ENCODE measurements around the gene RSU1. TPM values are rescaled to one million over a fixed set of nuclear protein-coding genes. Genes with fewer than 3 reads are reported as not detected.

RSU1 gene
- total RNA-seq, 1 experiment from 2014 or later, result 29.5 TPM

DNA sequence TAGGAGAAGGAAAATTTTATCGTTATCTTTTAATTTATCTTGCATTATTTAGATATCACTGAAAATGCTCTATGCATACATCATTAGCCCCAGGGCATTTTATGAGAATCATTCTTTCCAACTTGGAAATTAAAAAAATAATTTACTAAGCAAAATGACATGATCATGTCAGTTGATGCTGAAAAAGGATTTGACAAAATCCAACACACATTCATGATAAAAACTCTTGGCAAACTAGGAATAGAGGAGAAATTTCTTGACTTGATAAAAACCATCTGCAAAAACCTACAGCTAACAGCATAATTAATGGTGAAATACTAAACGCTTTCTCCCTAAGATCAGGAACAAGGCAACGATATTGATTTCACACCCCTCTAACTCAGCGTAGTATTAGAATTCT is 40.2 kb upstream of the RSU1 start:
- RAD21 ChIA-PET (ENCODE audit: low non-redundant PET in 1 of 2, low total read pairs in 2 of 2, uncharacterized antibody in 2 of 2, unreplicated experiment in 2 of 2), result no interaction called here
- no peak overlapping the region for H3K9ac ChIP-seq (ENCODE audit: low read length)
- no peak overlapping the region for H2AFZ ChIP-seq (ENCODE audit: low read depth, low read length, poor library complexity, severe bottlenecking)
- intact Hi-C loops (cut with micrococcal nuclease), result no loop called here
- H3K4me2 ChIP-seq (ENCODE audit: low read length), result no peak overlapping the region
- no TSS peak for BruUV-seq (replicated peaks)
- no peaks in the 10 kb centered on the region for H3K27me3 ChIP-seq (ENCODE audit: insufficient read depth, low read length)
- H3K79me2 ChIP-seq (ENCODE audit: insufficient read depth, low read length), result no peaks in the 10 kb centered on the region
- H3K9me3 ChIP-seq (ENCODE audit: control insufficient read depth in 1 of 2, insufficient read depth in 1 of 2, low read depth in 1 of 2, low read length in 2 of 2), result no peaks in the 10 kb centered on the region
- CTCF ChIA-PET, result interaction anchor here (1.8 kb wide), 1 partner anchor 373 kb away, joined by 4 read pairs; no protein-coding TSS in a partner anchor
- H3K4me3 ChIP-seq (replicated peaks in 1 of 2; ENCODE audit: low read depth in 1 of 2, low read length in 2 of 2), result no peak overlapping the region
- no peak for ATAC-seq
- H3K27ac ChIP-seq (ENCODE audit: low read depth, low read length), result no peak overlapping the region
- TF ChIP-seq, protein P1, sequence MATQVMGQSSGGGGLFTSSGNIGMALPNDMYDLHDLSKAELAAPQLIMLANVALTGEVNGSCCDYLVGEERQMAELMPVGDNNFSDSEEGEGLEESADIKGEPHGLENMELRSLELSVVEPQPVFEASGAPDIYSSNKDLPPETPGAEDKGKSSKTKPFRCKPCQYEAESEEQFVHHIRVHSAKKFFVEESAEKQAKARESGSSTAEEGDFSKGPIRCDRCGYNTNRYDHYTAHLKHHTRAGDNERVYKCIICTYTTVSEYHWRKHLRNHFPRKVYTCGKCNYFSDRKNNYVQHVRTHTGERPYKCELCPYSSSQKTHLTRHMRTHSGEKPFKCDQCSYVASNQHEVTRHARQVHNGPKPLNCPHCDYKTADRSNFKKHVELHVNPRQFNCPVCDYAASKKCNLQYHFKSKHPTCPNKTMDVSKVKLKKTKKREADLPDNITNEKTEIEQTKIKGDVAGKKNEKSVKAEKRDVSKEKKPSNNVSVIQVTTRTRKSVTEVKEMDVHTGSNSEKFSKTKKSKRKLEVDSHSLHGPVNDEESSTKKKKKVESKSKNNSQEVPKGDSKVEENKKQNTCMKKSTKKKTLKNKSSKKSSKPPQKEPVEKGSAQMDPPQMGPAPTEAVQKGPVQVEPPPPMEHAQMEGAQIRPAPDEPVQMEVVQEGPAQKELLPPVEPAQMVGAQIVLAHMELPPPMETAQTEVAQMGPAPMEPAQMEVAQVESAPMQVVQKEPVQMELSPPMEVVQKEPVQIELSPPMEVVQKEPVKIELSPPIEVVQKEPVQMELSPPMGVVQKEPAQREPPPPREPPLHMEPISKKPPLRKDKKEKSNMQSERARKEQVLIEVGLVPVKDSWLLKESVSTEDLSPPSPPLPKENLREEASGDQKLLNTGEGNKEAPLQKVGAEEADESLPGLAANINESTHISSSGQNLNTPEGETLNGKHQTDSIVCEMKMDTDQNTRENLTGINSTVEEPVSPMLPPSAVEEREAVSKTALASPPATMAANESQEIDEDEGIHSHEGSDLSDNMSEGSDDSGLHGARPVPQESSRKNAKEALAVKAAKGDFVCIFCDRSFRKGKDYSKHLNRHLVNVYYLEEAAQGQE (IDR thresholded peaks at IDR 0.05; ENCODE audit: low read depth), result no peak
- TF ChIP-seq CEBPB (IDR thresholded peaks at IDR 0.05; ENCODE audit: low read depth) (no peak), ELF1 (IDR thresholded peaks at IDR 0.05; ENCODE audit: borderline replicate concordance, low read depth) (no peak), ZFX (IDR thresholded peaks at IDR 0.05) (no peak), JUND (IDR thresholded peaks at IDR 0.05) (no peak), SIN3A (IDR thresholded peaks at IDR 0.05; ENCODE audit: low read depth) (no peak), SP1 (IDR thresholded peaks at IDR 0.05; ENCODE audit: low read depth) (no peak), ZNF274 (IDR thresholded peaks at IDR 0.05; ENCODE audit: low read depth, low read length) (no peak), POLR2AphosphoS5 (IDR thresholded peaks at IDR 0.05; ENCODE audit: low read depth, low read length) (no peak), CBX3 (IDR thresholded peaks at IDR 0.05; ENCODE audit: low read depth) (no peak), SRF (IDR thresholded peaks at IDR 0.05; ENCODE audit: low read depth) (no peak)
- TF ChIP-seq, protein P2, sequence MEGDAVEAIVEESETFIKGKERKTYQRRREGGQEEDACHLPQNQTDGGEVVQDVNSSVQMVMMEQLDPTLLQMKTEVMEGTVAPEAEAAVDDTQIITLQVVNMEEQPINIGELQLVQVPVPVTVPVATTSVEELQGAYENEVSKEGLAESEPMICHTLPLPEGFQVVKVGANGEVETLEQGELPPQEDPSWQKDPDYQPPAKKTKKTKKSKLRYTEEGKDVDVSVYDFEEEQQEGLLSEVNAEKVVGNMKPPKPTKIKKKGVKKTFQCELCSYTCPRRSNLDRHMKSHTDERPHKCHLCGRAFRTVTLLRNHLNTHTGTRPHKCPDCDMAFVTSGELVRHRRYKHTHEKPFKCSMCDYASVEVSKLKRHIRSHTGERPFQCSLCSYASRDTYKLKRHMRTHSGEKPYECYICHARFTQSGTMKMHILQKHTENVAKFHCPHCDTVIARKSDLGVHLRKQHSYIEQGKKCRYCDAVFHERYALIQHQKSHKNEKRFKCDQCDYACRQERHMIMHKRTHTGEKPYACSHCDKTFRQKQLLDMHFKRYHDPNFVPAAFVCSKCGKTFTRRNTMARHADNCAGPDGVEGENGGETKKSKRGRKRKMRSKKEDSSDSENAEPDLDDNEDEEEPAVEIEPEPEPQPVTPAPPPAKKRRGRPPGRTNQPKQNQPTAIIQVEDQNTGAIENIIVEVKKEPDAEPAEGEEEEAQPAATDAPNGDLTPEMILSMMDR (IDR thresholded peaks at IDR 0.05 in 2 of 3, conservative IDR thresholded peaks at IDR 0.05 in 1 of 3; ENCODE audit: borderline replicate concordance in 1 of 3, insufficient read depth in 1 of 3, low read depth in 2 of 3, low read length in 2 of 3), result no peak
- no peaks in the 10 kb centered on the region for H3K4me1 ChIP-seq (ENCODE audit: control insufficient read depth in 1 of 2, insufficient read depth in 2 of 2, low read length in 2 of 2)
- POLR2A ChIA-PET, result no interaction called here
- no peaks in the 10 kb centered on the region for H4K20me1 ChIP-seq (ENCODE audit: insufficient read depth)
- no peaks in the 10 kb centered on the region for H3K9me2 ChIP-seq (ENCODE audit: insufficient read depth)
- no peak for DNase-seq (ENCODE audit: low read depth, low spot score)
- no peaks in the 10 kb centered on the region for H3K36me3 ChIP-seq (ENCODE audit: control insufficient read depth in 1 of 2, insufficient read depth in 2 of 2, low read length in 2 of 2)
